Stimulated activated effector memory CD8-positive, alpha-beta T cell treated with anti-CD3 and anti-CD28 coated beads, Interleukin-12 subunit alpha, Interleukin-12 subunit beta, amount 100 ng/mL, for 72 hours (primary cell): ENCODE data around the gene AKR1A1.

Experiments
- ATAC-seq: fragments of 150-1000 bp; cut with Tn5 transposase; 2 replicates; pipeline ENCODE4 v1.10.0; 2021
- DNase-seq, 2 donors: peaks; one replicate each; pipeline ENCODE4 v3.0.0; 2021 to 2022; ENCODE audit warnings: low spot score in 2 of 2
- H3K27ac Mint-ChIP-seq: one replicate; pipeline ENCODE4 v1.8.0; 2022; ENCODE audit warnings: mild to moderate bottlenecking, mixed read lengths
- H3K36me3 Mint-ChIP-seq: one replicate; pipeline ENCODE4 v1.8.0; 2022; ENCODE audit warnings: mild to moderate bottlenecking, mixed read lengths
- H3K4me1 Mint-ChIP-seq: one replicate; pipeline ENCODE4 v1.8.0; 2022; ENCODE audit warnings: mixed read lengths
- H3K4me3 Mint-ChIP-seq: one replicate; pipeline ENCODE4 v1.8.0; 2022; ENCODE audit warnings: mild to moderate bottlenecking, mixed read lengths
- H3K9me3 Mint-ChIP-seq: one replicate; pipeline ENCODE4 v1.8.0; 2022; ENCODE audit warnings: mixed read lengths

Gene AKR1A1

DNA sequence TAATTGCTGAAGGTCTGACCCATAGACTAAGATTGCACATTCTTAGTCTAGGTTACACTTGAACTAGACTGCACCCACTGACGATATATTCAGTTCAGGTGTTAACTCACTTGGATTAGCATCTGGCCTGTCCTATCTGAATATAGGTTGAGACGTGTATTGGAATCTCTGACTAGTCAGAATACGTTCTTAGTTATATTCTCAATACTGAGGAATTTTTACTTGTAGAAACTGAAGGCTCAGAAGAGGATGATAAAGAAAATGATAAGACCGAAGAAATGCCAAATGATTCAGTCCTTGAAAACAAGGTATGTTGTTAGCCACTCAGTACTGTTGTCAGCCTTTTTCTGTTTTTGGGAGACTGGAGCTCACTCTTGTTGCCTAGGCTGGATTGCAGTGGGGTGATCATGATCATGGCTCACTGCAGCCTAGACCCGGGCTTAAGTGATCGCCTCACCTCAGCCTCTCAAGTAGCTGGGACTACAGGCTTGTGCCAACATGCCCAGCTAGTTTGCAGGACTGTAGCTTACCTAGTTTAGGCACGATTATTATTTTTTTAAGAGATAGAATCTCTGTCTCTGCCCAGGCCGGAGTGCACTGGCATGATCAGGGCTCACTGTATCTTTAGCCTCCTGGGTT lies 62.4 kb downstream of the AKR1A1 start:
- Mint-ChIP-seq H3K9me3 (no peaks in the 10 kb centered on the region), H3K27ac (peak overlapping the region; percentile 52), H3K4me3 (no peak overlapping the region), H3K4me1 (no peaks in the 10 kb centered on the region), H3K36me3 (peaks cover 99% of the 10 kb centered on the region)
- ATAC-seq (no peak), DNase-seq (no peak)

DNA sequence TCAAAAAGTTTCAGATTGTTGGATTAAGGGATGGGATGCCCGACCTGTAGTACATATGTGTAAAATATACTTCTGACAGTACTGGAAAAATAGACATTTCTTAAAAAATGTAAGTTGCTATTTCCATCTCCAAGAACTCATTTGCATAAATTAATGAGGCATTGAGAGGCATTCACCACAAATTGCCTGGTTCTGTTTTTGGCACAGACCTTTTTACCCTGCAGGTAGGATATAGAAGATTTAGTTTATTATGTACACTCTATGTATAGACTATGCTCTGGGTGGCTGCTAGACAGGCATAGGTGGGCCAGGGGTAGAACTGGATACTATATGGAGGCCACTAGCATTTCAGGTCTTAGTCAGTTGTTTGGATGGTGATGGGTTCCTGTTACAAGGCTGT lies 65.3 kb downstream of the AKR1A1 start:
- ATAC-seq (no peak), DNase-seq (no peak)
- H3K4me3 Mint-ChIP-seq = no peak overlapping the region
- peaks cover 85% of the 10 kb centered on the region for H3K36me3 Mint-ChIP-seq
- no peaks in the 10 kb centered on the region for H3K9me3 Mint-ChIP-seq
- H3K4me1 Mint-ChIP-seq = no peaks in the 10 kb centered on the region
- peak overlapping the region; percentile 48 for H3K27ac Mint-ChIP-seq

DNA sequence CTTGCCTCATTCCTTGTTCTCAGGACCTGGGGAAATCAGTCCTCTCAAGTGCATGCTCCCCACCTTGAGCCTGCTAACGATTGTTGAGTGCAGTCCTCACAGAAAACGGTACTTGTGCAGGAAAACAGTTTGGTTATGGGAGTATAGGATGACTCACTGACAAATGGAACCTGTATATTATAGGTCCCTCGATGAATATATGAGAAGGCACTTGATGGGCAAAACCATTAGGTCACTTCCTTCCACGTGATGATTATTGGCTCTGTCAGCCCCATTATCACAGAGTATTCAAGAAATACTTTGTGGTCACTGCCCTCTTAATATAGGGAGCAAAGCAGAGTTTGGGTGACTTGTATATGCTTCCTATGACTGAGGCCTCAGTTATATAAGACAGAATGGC lies 67.0 kb downstream of the AKR1A1 start:
- ATAC-seq (no peak), DNase-seq (no peak)
- peak overlapping the region; percentile 82 for H3K27ac Mint-ChIP-seq
- H3K4me1 Mint-ChIP-seq = no peaks in the 10 kb centered on the region
- H3K9me3 Mint-ChIP-seq = no peaks in the 10 kb centered on the region
- no peak overlapping the region for H3K4me3 Mint-ChIP-seq
- H3K36me3 Mint-ChIP-seq = peaks cover 68% of the 10 kb centered on the region

DNA sequence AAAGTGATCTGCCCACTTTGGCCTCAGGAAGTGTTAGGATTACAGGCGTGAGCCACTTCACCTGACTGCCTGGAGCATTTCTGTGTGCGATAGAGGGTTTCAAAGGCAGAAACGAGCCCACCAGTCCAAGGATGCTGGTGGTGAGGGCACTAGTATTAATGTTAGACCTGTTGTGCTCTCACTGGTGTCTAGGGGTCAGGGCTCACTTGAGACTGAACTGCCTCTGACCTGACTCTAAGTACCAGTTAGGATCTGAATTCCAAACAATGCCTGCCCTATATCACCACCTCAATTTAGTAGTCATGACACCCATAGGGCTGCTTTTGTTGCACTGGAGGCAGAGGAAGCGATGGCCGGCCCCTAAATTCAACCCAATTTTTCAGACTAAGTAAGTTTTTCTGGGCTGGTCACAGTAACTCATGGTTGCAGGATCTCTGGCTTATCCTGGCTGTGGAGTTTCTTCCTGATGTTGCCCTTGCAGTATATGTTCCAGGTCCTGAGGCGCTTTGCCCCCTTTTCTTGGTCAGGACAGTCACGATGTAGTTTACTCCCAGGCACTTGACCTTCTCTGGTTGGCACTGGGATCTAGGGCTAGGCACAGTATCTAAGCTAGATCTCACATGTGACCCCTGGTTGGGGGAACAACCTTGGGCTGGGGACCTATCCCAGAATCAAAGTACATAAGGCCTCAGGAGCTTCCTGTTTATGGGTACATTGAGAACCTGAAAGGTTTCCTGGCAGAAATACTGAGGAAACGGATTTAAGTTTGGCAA lies 68.7 kb downstream of the AKR1A1 start:
- Mint-ChIP-seq H3K27ac (peak overlapping the region; percentile 72), H3K36me3 (peaks cover 51% of the 10 kb centered on the region), H3K4me1 (no peaks in the 10 kb centered on the region), H3K9me3 (no peaks in the 10 kb centered on the region), H3K4me3 (no peak overlapping the region)
- ATAC-seq (no peak), DNase-seq (no peak)
